Brain microvascular endothelial cell (primary cell): ENCODE results near the gene CECR2.

Source experiments
- DNase-seq: peaks from one replicate; pipeline ENCODE4 v3.0.0-alpha.2; 2020
- H3K27ac ChIP-seq: fragments of 250-450 bp; sonication (Bioruptor Pico); 2 replicates; pipeline ENCODE4 v1.5.1; 2020; ENCODE audit warnings: mild to moderate bottlenecking, moderate library complexity
- H3K27me3 ChIP-seq: fragments of 250-450 bp; sonication (Bioruptor Pico); replicated peaks from 2 replicates; pipeline ENCODE4 v1.5.1; 2020; ENCODE audit warnings: mild to moderate bottlenecking
- H3K36me3 ChIP-seq: fragments of 250-450 bp; sonication (Bioruptor Pico); replicated peaks from 2 replicates; pipeline ENCODE4 v1.5.1; 2020; ENCODE audit warnings: mild to moderate bottlenecking
- H3K4me3 ChIP-seq: 2 replicates; pipeline ENCODE4 v1.5.1; 2011; ENCODE audit warnings: low read depth, mild to moderate bottlenecking, control low read depth, low read length, moderate library complexity
- in situ Hi-C: cut with HindIII; loops from 2 replicates; pipeline ENCODE4 v1.10.0; 2017; ENCODE audit warnings: low sequenced_read_pairs, low pct_ligation_motif_present
- TF ChIP-seq, protein P1 (sequence below): IDR thresholded peaks from 2 replicates; pipeline ENCODE4 v1.5.1; 2011; ENCODE audit warnings: low read depth, mild to moderate bottlenecking, moderate library complexity, low read length, control low read depth, inconsistent platforms; ENCODE audit errors: missing control alignments

The CECR2 gene

DNA sequence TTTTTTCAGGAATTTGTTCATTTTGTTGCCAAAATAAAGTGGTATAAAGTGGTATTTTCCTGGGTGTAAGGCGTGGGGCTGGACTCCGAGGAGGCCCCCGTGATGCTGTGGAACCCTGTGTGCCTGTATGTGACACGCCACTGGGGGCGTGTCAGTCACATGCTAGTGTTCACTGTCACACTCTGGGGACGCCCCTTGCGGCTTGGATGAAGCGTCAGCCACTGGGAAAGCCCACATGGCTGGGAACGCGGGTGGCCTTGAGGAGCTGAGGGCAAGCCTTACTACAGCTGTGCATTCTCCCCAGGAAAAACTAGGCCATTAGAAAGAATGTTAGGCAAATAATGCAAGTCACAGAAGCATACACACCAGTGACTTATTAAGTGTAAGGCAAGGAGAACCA lies 117.1 kb downstream of the CECR2 start:
- H3K36me3 ChIP-seq, result no peaks in the 10 kb centered on the region
- TF ChIP-seq, protein P1, sequence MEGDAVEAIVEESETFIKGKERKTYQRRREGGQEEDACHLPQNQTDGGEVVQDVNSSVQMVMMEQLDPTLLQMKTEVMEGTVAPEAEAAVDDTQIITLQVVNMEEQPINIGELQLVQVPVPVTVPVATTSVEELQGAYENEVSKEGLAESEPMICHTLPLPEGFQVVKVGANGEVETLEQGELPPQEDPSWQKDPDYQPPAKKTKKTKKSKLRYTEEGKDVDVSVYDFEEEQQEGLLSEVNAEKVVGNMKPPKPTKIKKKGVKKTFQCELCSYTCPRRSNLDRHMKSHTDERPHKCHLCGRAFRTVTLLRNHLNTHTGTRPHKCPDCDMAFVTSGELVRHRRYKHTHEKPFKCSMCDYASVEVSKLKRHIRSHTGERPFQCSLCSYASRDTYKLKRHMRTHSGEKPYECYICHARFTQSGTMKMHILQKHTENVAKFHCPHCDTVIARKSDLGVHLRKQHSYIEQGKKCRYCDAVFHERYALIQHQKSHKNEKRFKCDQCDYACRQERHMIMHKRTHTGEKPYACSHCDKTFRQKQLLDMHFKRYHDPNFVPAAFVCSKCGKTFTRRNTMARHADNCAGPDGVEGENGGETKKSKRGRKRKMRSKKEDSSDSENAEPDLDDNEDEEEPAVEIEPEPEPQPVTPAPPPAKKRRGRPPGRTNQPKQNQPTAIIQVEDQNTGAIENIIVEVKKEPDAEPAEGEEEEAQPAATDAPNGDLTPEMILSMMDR, result no peak
- no peak overlapping the region for H3K27ac ChIP-seq
- DNase-seq, result no peak
- H3K27me3 ChIP-seq, result no peaks in the 10 kb centered on the region
- H3K4me3 ChIP-seq, result no peak overlapping the region
- in situ Hi-C loops, result no loop called here

DNA sequence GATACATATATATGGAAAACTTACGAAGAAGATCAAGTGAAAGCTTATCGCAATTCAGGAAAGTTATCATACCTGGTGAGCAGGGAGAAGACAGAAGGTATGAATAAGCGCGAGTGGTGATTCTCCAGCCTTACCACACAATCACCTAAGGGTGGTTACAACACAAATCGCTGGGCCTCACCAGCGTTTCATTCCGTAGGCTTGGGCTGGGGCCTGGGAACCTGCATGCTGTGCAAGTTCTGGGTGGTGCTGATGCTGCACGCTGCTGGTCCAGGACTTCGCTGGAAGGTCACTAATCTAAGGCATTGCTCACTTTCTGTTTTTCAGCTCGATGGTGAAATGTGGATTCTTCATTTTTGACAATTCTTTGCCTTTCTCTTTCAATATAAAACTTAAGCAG lies 117.5 kb downstream of the CECR2 start:
- in situ Hi-C loops, result no loop called here
- H3K36me3 ChIP-seq, result no peaks in the 10 kb centered on the region
- DNase-seq, result no peak
- H3K27me3 ChIP-seq, result no peaks in the 10 kb centered on the region
- TF ChIP-seq, protein P1, result no peak
- no peak overlapping the region for H3K27ac ChIP-seq
- H3K4me3 ChIP-seq, result no peak overlapping the region

DNA sequence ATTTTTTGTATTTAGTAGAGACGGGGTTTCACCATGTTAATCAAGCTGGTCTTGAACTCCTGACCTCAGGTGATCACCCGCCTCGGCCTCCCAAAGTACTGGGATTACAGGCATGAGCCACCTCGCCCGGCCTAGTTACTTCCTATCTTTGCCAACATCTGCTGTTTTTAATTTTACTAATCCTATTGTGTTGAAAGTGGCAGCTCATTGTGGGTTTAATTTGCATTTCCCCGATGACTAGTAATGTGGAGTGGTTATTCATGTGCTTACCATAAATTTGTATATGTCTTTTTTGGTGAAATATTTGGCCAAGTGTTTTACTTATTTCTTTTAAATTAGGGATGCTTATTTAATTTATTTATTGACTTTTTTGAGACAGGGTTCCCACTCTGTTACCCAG lies 119.8 kb downstream of the CECR2 start:
- no peak for DNase-seq
- Histone ChIP-seq H3K4me3 (no peak overlapping the region), H3K27me3 (no peaks in the 10 kb centered on the region), H3K27ac (no peak overlapping the region), H3K36me3 (no peaks in the 10 kb centered on the region)
- TF ChIP-seq, protein P1, result no peak
- in situ Hi-C loops, result no loop called here

DNA sequence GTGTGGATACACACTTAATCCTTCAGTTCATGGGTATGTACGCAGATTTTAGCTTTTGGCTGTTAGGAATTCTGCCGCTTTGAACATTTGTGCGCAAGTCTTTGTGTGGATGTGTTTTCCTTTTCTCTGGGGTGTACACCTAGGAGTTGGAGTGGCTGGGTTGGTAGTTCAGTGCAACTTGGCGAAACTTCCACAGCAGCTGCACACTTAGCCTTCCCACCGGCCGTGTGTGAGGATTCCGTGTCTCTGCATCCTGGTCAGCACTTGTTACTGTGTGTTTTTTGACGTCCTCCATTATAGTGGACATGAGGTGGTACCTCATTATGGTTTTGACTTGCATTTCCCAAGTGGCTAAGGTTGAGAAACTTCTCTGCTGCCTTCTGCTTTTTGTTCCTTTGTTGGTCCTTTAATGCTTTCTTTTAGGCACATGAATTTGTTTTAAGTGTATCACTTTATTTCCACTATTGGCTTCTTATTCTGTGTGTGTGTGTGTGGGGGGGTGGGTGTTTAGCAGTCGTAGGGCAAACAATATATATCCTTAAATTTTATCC lies 121.9 kb downstream of the CECR2 start:
- DNase-seq, result no peak
- TF ChIP-seq, protein P1, result no peak
- Histone ChIP-seq H3K27ac (no peak overlapping the region), H3K27me3 (no peaks in the 10 kb centered on the region), H3K4me3 (no peak overlapping the region), H3K36me3 (no peaks in the 10 kb centered on the region)
- in situ Hi-C loops, result no loop called here

DNA sequence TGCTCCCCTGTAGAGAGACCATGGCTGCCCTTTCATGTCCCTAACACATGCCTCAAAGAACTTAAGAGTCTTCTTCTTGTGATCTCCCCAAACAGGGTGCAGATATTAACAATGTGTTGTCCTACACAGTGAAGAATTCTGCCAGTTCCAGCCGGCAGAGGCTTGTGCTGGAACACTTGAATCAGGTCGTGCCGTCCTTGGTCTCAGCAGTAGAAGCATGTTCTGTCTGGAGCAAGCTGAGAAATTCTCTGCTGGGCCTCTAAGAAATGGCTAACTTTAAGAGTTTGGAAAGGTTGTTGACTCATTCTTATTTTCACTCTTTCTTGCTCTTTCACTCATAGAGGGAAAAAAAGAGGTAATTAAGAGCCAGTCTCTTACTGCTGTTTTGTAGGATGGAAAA lies 123.0 kb downstream of the CECR2 start:
- no peaks in the 10 kb centered on the region for H3K27me3 ChIP-seq
- H3K36me3 ChIP-seq, result no peaks in the 10 kb centered on the region
- no peak overlapping the region for H3K27ac ChIP-seq
- no peak for DNase-seq
- H3K4me3 ChIP-seq, result no peak overlapping the region
- TF ChIP-seq, protein P1, result no peak
- in situ Hi-C loops, result no loop called here

DNA sequence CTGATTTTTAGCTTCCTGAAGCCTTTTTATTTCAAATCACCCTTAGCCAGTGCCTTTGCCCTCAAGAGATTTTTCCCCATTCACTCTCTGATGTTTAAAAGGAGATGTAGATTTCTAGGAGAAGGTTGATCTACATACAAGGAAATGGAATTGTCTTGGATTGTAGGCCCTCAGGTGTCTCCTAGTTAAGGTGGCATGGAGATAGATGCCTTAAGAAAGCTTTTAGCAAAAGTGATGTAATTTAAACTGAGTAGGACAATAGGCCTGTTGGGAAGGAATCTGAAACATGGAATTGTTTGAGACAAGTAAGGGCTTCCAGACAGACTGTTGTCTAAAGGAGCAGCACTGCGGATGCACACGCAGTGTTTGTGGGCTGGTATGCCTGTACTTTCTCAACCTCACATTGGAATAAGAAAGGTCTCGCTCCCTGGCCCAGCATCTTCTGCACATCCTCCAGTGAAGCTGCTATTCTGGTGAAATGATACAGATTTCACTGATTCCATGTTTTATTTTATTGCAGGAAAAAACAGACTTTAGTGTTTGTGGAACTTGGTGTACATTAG lies 124.2 kb downstream of the CECR2 start:
- TF ChIP-seq, protein P1, result no peak
- no peaks in the 10 kb centered on the region for H3K36me3 ChIP-seq
- H3K4me3 ChIP-seq, result no peak overlapping the region
- H3K27ac ChIP-seq, result no peak overlapping the region
- in situ Hi-C loops, result no loop called here
- no peak for DNase-seq
- H3K27me3 ChIP-seq, result no peaks in the 10 kb centered on the region
